ENCODE results near the gene BCL2.
"Not testable (repeated sequence)": the region's sequence is repeated elsewhere in the genome, so short reads cannot be mapped to it uniquely, and the experiment has no call there.

BCL2 gene

DNA sequence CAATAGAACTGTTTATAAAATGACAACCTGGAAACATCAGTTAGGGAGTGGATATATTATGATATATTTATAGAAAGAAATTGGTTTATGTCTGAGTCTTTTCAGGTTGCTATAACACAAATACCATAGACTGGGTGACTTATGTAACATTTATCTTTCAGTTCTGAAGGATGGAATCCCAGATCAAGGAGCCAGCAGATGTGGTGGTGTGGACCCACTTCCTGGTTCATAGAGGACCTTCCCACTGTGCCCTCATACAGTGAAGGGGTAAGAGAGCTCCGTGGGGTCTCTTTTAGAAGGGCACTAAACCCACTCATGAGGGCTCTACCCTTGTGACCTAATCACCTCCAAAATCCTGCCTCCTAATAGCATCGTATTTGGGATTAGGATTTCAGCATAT is 86.7 kb downstream of the BCL2 start:
- no peak for DNase-seq

DNA sequence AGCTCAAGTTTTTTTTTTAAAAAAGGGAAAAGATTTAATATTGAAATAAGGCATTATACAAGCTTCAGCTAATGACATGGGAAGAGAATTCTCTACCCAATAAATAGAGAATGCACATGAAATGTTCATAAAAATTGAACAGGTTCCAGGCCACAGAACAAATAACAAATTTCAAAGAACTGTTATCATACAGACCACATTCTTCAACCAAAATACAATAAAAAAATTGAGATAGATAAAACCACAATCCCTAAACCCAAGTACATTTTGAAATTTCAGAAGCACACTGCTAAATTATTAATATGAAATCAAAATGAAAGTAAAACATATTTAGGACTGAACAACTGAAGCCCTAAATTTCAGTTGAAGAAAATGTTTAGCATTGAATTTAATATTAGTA is 89.6 kb downstream of the BCL2 start:
- no peak for DNase-seq

DNA sequence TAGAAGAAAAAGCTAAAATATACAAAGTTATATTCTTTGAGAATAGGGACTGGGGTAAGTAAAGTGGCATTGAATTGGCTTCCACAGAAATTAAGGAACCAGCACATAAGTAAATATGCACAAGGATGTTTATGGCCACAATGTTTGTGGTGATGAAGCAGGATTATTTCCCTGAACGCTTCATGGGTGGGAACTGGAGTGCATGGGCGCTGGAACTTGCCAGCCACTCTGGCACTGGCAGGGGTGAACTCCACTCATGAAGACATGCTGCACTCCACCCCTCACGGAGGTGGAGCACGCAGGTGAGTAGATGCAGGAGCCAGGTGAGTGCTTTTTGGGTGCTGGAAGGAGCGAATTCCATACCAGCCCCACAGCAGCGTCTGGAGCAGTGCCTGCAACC is 94.1 kb downstream of the BCL2 start:
- DNase-seq, result no peak

DNA sequence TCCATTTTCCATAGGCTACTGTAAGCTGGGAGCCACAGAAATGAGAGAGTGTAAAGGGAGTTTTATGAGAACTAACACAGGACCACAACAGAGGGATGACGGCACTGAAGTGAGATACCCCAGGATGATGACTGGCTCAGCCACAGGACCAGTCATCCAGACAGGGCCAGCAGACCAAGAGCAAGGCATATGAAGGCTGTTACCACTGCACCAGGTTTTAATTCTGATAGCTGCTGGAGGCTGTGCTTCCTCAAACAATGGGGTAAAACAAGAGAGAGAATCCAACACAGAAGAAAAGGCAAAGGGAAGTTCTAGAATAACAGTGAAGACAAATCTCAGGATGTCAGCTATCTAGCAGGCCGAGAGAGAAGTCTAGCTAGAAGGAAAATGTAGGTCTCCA is 94.9 kb downstream of the BCL2 start:
- DNase-seq, result no peak

DNA sequence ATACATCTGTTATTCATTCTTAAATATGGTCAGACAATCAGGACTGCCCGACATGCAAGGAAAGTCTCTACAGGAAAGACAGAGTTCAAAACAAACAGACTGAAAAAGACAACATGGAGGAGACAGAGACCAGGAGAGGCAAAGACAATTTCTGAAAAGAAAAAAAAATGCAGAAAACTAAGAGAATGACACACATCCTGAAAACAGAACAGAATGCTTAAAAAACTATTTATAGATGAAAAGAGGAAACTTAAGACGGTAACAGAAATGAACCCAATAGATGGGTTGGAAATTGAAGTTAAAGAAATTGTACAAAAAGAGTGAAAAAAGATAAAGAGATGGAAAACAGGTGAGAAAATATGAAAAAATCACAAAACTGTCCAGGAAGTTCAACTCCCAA is 95.7 kb downstream of the BCL2 start:
- no peak for DNase-seq

GRCh38 chr18:63220903-63221302 is 98.7 kb downstream of the BCL2 start:
- no peak for DNase-seq

GRCh38 chr18:63218472-63218871 is 101.1 kb downstream of the BCL2 start:
- DNase-seq, result no peak

GRCh38 chr18:63216516-63217311 is 102.9 kb downstream of the BCL2 start:
- no peak for DNase-seq

DNA sequence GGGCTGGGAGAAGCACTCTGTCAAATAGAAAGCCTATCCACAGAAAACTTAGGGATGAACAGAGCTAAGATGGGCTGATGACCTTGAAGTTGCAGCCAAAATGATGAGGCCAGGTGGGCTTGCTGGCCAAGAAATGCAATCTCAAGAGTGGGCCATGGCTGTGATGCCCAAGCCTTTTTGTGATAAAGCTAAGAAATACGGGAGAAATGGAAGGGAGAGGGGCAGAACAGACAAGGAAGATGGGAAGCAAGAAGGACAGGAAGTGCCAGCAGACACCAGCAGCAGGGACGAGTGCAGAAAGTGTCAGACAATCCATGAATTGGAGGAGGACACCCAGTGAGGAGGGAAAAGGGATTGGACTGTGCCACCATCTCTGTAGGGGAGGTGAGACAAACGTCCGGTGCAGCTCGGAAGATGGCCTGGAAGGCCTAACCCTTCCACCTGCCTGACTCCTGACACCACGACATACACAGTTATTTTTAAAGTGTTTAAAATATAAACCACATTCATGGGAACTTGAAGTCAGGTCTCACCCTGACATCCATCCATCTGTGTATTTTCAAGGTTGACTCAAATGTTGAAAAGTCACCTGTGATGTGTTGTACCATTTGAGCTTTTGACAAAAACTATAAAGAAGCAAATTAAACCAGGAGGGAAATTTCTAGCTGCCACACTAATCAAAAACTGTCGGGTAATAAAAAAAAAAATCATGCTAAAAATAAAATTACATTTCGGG is 105.5 kb downstream of the BCL2 start:
- no peak for DNase-seq

- DNase-seq, result no peak
Measured at GRCh38 chr18:63213331-63213900, 106.2 kb downstream of the BCL2 start.

DNA sequence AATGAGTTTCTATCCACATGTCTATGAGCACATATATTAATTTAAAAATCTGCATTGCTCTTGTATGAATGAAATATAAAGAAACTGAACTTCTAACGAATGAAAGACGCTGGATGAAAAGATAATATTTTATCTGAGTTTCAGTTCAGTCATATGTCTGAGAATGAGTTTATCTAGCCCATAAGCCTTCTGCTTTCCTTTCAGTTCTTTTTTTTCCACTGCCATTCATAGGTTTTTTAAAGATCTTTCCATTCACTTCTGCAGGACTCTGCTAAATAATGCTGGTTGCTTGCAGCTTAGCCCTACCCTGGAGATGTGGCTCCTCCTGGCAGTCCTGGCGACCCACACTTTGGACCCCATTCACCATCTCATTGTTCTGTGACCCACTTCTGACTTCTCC is 109.0 kb downstream of the BCL2 start:
- DNase-seq, result no peak

- no peak for DNase-seq
Measured at GRCh38 chr18:63208676-63209075, 110.9 kb downstream of the BCL2 start.

DNA sequence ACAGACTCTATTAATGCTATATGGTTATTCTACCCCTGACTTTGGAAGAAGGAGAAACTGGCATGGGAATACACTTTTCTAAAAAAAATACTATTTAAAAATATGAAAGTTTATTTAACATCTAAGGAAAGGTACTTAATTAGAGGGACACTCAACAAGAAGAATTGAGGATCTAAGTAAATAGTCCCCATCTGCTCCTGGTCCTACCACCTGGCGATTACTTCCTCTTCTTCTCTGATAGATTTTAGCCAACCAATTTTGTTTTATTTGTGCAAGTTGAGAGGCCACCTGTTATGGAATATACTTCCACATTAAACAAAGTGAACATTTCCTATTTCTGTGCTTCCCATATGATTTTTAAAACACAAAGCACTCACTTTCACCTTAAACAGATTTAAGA is 111.7 kb downstream of the BCL2 start:
- DNase-seq, result no peak

DNA sequence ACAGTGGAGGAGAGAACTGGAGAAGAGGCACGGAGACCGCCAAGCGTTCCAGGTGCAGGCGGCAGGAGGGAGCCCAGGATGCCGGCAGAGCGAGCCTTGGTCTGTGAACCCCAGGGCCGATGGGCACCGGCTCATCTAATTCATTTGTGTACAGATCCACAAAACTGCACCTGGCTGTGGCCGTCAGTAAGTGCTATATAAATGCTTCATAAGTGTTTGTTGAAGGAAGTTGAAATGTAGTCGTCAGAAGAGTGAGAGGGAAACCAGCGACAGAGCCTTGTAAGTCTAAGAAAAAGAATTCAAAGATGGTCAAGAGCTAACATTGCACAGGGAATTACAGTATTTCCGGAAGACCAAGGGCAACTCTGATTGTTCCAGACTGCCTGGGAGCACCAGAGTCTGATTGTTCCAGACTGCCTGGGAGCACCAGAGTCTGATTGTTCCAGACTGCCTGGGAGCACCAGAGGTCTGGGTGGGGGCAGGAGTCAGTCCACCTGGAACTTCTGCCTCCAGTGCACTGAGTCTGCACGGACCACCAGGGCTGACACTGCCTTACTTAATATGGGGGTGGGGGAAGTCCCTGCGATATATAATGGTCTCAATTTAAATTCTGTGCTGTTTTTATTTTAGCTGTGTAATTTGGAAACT is 112.3 kb downstream of the BCL2 start:
- no peak for DNase-seq

DNA sequence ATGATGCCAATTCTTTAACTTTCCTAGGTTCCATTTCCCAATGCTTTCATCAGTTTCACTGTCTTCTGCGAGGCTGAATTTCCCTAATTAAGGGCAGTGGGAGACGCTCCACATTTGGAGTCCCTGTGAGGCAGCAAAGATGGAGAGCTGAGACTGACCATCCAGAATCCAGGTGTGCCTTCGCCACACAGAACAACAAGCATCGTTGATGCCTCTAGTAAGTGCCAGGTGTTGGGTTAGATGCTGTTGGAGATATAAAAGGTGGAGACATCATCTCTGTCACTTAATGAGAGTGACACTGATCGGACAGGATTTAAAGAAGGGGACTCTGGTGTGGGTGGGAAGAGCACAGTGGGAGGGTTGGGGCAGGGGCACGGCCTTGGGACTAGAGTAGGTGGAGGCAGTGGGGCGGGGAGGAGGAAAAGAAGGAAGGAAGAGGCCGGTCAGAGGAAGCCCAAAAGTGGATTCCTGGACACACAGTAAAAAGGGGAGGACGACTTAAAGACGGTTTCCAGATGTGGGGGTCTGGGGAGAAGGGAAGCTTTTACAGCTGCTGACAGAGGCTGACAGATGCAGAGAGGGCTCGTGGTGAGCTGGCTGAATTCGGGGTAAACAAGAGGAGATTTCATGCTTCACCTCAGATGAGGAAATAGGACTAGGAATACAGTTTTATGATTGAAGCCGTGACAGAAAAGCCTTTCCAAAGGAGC is 113.0 kb downstream of the BCL2 start:
- no peak for DNase-seq

DNA sequence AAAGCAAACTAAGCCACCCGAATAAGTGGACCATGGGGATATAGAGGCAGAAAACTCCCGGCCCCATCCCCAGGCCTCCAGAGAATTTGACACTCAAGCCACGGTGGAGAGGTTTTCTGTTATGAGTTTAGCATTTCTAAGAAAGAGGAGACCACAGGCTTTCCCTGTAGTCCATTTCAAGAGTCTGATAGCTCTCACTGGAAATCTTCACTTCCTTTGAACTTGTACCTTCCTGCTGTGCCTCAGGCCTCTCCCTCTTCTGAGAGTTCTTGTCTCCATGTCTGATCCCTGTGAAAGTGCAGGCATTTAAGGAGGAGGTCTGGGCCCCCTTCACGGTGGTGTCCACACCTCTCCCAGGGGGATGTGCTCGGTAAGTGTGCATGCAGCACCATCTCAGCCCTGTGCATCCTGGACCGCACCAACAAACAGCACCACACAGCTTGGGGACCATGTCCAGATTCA is 113.7 kb downstream of the BCL2 start:
- no peak for DNase-seq

- no peak for DNase-seq
Measured at GRCh38 chr18:63203497-63203896, 116.1 kb downstream of the BCL2 start.

- DNase-seq, result no peak
Measured at GRCh38 chr18:63202828-63203227, 116.7 kb downstream of the BCL2 start.

DNA sequence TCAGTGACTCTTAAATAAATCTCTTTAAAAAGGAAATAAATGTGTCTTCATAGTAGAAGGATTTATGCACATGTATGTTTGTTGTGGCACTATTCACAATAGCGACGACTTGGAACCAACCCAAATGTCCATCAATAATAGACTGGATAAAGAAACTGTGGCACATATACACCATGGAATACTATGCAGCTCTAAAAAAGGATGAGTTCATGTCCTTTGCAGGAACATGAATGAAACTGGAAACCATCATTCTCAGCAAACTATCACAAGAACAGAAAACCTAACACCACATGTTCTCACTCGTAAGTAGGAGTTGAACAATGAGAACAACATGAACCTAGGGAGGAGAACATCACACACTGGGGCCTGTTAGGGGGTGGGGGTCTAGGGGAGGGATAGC is 118.1 kb downstream of the BCL2 start:
- DNase-seq, result not testable (repeated sequence)

DNA sequence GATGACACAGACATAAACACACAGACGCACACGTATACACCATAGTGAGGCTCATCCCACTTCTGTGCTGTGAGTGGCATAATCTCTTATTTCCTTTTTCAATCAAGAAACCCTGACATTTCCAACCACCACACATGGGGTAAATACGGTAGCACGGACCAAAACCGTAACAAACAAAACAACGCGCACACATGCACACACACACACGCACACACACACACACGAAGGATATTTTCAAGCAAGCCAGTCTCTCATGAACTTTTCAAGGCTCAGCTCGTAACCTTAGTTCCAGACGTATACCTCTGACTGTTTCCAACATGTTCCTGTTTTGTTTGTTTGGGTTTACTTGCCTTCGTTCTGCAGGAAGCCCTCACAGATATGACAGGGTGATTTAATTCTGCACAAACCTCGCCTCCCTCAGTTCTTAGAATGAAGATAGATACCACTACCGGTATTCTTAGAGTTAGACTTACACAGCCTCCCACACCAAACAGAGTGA is 119.8 kb downstream of the BCL2 start:
- DNase-seq, result no peak

- no peak for DNase-seq
Measured at GRCh38 chr18:63198868-63199742, 120.5 kb downstream of the BCL2 start.

All from eye (tissue), 1 donor.